Measurements from ENCODE around the gene ARPC1A. TPM values are rescaled to one million over a fixed set of nuclear protein-coding genes. Genes with fewer than 3 reads are reported as not detected.

The ARPC1A gene
- total RNA-seq, 1 experiment from 2014 or later, result 253 TPM

DNA sequence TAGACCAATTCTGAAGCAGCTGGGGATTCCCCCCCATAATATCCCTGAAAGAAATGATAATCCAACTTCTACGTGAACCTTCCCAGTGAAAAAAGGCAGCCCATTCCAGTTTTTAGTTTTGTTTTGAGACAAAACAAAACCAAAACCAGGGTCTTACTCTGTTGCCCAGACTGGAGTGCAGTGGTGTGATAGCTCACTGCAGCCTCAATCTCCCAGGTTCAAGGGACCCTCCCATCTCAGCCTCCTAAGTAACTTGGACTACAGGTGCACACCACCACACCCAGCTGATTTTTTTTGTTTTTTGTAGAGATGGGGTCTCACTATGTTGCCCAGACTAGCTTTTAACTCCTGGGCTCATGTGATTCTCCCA is 12.5 kb upstream of the ARPC1A start:
- no peak for DNase-seq (ENCODE audit: low read depth, low spot score)
- TF ChIP-seq CTCF (IDR thresholded peaks at IDR 0.05), result peak; percentile 65
- TF ChIP-seq POLR2AphosphoS5 (IDR thresholded peaks at IDR 0.05; ENCODE audit: low read depth, low read length), result no peak
- ChIA-PET POLR2A (no interaction called here), CTCF (no interaction called here)
- Histone ChIP-seq H3K27me3 (ENCODE audit: control insufficient read depth, insufficient read depth, low read length) (no peaks in the 10 kb centered on the region), H3K36me3 (ENCODE audit: control insufficient read depth, insufficient read depth, low read length) (no peaks in the 10 kb centered on the region), H3K9me3 (ENCODE audit: control insufficient read depth, insufficient read depth, low read depth, low read length) (no peaks in the 10 kb centered on the region; the same call in 1 of the 2 replicates), H3K4me3 (ENCODE audit: low read depth in 2 of 2, low read length in 2 of 2) (no peak overlapping the region), H3K4me1 (ENCODE audit: control insufficient read depth, insufficient read depth, low read length) (peaks cover 6% of the 10 kb centered on the region; the same call in 1 of the 2 replicates), H3K27ac (ENCODE audit: low read length) (no peak overlapping the region)
- no TSS peak for BruUV-seq (replicated peaks)
- in situ Hi-C loops (cut with HindIII; ENCODE audit: low pct_unique_long_range_greater_than_20kb, low sequenced_read_pairs), result no loop called here
- intact Hi-C loops (cut with micrococcal nuclease; ENCODE audit: unreplicated experiment), result loop anchor here (1.0 to 5.0 kb wide), 3 partner anchors 151 to 273 kb away; no protein-coding TSS in a partner anchor
- no peak for ATAC-seq

DNA sequence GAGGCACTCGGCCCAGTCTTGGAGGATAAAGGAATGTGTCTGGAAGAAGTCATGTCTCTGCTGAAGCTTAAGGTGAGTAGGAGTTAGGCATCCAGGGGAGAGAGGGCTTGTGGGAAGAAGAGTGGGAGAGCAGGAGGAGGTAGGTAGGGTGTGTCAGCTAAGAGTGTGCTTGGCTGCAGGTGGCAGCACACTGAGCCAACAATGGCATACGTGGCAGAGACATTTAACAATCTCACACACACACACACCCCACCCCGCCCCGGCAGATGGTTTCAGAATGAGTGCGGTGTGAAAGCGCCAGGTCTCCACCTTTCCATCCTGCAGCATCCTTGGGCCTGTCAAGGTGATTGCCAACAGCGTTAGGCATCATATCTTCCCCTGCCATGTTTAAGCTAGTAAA is 11.2 kb upstream of the ARPC1A start:
- ChIA-PET CTCF (no interaction called here), POLR2A (no interaction called here)
- intact Hi-C loops (cut with micrococcal nuclease; ENCODE audit: unreplicated experiment), result loop anchor here (5.0 kb wide), 2 partner anchors 152 to 177 kb away; no protein-coding TSS in a partner anchor
- H3K27me3 ChIP-seq (ENCODE audit: control insufficient read depth, insufficient read depth, low read length), result no peaks in the 10 kb centered on the region
- TF ChIP-seq, protein P1, sequence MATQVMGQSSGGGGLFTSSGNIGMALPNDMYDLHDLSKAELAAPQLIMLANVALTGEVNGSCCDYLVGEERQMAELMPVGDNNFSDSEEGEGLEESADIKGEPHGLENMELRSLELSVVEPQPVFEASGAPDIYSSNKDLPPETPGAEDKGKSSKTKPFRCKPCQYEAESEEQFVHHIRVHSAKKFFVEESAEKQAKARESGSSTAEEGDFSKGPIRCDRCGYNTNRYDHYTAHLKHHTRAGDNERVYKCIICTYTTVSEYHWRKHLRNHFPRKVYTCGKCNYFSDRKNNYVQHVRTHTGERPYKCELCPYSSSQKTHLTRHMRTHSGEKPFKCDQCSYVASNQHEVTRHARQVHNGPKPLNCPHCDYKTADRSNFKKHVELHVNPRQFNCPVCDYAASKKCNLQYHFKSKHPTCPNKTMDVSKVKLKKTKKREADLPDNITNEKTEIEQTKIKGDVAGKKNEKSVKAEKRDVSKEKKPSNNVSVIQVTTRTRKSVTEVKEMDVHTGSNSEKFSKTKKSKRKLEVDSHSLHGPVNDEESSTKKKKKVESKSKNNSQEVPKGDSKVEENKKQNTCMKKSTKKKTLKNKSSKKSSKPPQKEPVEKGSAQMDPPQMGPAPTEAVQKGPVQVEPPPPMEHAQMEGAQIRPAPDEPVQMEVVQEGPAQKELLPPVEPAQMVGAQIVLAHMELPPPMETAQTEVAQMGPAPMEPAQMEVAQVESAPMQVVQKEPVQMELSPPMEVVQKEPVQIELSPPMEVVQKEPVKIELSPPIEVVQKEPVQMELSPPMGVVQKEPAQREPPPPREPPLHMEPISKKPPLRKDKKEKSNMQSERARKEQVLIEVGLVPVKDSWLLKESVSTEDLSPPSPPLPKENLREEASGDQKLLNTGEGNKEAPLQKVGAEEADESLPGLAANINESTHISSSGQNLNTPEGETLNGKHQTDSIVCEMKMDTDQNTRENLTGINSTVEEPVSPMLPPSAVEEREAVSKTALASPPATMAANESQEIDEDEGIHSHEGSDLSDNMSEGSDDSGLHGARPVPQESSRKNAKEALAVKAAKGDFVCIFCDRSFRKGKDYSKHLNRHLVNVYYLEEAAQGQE (IDR thresholded peaks at IDR 0.05; ENCODE audit: insufficient read depth in 1 of 2, low read depth in 2 of 2, low read length in 1 of 2), result no peak
- no peak for TF ChIP-seq TCF7L2 (IDR thresholded peaks at IDR 0.05; ENCODE audit: low read depth, low read length)
- TF ChIP-seq CTCF (IDR thresholded peaks at IDR 0.05), result no peak
- TF ChIP-seq POLR2AphosphoS5 (IDR thresholded peaks at IDR 0.05; ENCODE audit: low read depth, low read length), result no peak
- TF ChIP-seq SIN3A (IDR thresholded peaks at IDR 0.05; ENCODE audit: borderline replicate concordance, insufficient read depth, low read depth, low read length), result no peak
- H3K4me1 ChIP-seq (ENCODE audit: control insufficient read depth, insufficient read depth, low read length), result peaks cover 6% of the 10 kb centered on the region; the same call in 1 of the 2 replicates
- no peaks in the 10 kb centered on the region for H3K36me3 ChIP-seq (ENCODE audit: control insufficient read depth, insufficient read depth, low read length)
- in situ Hi-C loops (cut with HindIII; ENCODE audit: low pct_unique_long_range_greater_than_20kb, low sequenced_read_pairs), result no loop called here
- no TSS peak for BruUV-seq (replicated peaks)
- no peak overlapping the region for H3K27ac ChIP-seq (ENCODE audit: low read length)
- DNase-seq (ENCODE audit: low read depth, low spot score) (no peak), ATAC-seq (no peak)
- no peaks in the 10 kb centered on the region; the same call in 1 of the 2 replicates for H3K9me3 ChIP-seq (ENCODE audit: control insufficient read depth, insufficient read depth, low read depth, low read length)
- H3K4me3 ChIP-seq (ENCODE audit: low read depth in 2 of 2, low read length in 2 of 2), result no peak overlapping the region
